Upper lobe of right lung (tissue), 1 donor: ENCODE measurements around the gene CCDC39. TPM values are rescaled to one million over a fixed set of nuclear protein-coding genes. Genes with fewer than 3 reads are reported as not detected.
A peak's percentile ranks its signal among the peaks of the same experiment; 100 is the strongest.

Experiments used
- ATAC-seq: fragments of 200-7000 bp; cut with Tn5 transposase; one replicate; pipeline ENCODE4 v1.9.1; 2020; ENCODE audit warnings: mild to moderate bottlenecking, moderate library complexity
- DNase-seq: peaks from one replicate; pipeline ENCODE4 v3.0.0-alpha.2; 2020
- H3K27ac ChIP-seq: fragments of 200-600 bp; one replicate; pipeline ENCODE4 v1.8.0; 2022
- H3K27me3 ChIP-seq: fragments of 200-600 bp; one replicate; pipeline ENCODE4 v1.8.0; 2022; ENCODE audit warnings: mild to moderate bottlenecking
- H3K36me3 ChIP-seq: fragments of 200-600 bp; one replicate; pipeline ENCODE4 v1.8.0; 2022
- H3K4me1 ChIP-seq: fragments of 200-600 bp; one replicate; pipeline ENCODE4 v1.8.0; 2022
- H3K4me3 ChIP-seq: fragments of 200-600 bp; one replicate; pipeline ENCODE4 v1.8.0; 2022; ENCODE audit warnings: mild to moderate bottlenecking
- H3K9me3 ChIP-seq: fragments of 200-600 bp; one replicate; pipeline ENCODE4 v1.8.0; 2022
- intact Hi-C: fragments of 100-400 bp; cut with DNase I; formaldehyde crosslinking; loops from one replicate; pipeline ENCODE4 v1.11.0; 2022
- total RNA-seq: library from RNA; stranded (reverse); fragmentation: NEBNext Ultra II Directional; extraction: Animal tissue kit (Norgen Biotek cat#: 25700); gene quantifications from one replicate; pipeline ENCODE4 v1.2.1, GENCODE V29; 2021
- TF ChIP-seq, protein P1 (sequence below): fragments of 200-600 bp; IDR thresholded peaks from one replicate; pipeline ENCODE4 v1.8.0; 2022; ENCODE audit warnings: antibody characterized with exemption
- donor health status: DM: no; HTN: yes; CAD: no; lungs with severe emphysema.

CCDC39 gene
- total RNA-seq, 1 donor from 2014 or later, result not detected

DNA sequence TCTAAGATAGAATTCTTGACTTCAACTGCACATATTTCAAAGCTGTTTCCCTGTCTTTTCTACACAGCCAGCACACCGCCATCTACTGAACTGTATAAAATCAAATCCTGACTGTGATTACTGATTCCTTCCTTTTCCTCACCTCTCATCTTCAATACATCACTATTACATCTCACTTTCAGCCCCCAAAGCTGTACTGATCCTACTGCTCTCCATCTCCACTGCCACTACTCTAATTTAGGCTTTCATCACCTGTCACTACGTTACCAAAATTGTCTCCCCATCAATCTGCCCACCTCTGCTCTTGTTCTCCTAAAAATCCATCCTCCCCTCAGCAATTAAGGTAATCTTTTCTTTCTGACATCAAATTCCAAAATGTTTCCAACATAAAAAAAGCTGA lies 4.5 kb upstream of the CCDC39 start:
- TF ChIP-seq, protein P1, sequence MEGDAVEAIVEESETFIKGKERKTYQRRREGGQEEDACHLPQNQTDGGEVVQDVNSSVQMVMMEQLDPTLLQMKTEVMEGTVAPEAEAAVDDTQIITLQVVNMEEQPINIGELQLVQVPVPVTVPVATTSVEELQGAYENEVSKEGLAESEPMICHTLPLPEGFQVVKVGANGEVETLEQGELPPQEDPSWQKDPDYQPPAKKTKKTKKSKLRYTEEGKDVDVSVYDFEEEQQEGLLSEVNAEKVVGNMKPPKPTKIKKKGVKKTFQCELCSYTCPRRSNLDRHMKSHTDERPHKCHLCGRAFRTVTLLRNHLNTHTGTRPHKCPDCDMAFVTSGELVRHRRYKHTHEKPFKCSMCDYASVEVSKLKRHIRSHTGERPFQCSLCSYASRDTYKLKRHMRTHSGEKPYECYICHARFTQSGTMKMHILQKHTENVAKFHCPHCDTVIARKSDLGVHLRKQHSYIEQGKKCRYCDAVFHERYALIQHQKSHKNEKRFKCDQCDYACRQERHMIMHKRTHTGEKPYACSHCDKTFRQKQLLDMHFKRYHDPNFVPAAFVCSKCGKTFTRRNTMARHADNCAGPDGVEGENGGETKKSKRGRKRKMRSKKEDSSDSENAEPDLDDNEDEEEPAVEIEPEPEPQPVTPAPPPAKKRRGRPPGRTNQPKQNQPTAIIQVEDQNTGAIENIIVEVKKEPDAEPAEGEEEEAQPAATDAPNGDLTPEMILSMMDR, result no peak
- H3K27me3 ChIP-seq, result peaks cover 8% of the 10 kb centered on the region
- DNase-seq (no peak), ATAC-seq (no peak)
- H3K27ac ChIP-seq, result no peak overlapping the region
- H3K9me3 ChIP-seq, result no peaks in the 10 kb centered on the region
- no peak overlapping the region for H3K4me3 ChIP-seq
- H3K36me3 ChIP-seq, result no peaks in the 10 kb centered on the region
- intact Hi-C loops, result no loop called here
- H3K4me1 ChIP-seq, result peaks cover 8% of the 10 kb centered on the region

DNA sequence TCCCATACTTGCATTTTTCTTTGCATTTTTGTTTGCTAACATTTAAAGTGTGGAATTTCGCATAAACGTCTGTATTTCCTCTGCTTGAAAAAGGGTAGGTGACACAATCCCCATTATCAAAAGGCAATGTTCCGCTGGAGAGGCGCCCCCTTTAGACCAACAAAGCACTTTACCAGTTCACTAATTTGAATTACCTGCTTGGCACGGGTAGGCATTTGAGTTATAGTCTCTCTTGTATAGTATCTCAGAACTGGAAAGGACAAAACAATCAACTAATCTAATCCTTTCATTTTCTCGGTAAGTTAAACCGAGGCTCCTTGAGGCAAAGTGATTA lies 775 bp upstream of the CCDC39 start:
- Histone ChIP-seq H3K9me3 (no peaks in the 10 kb centered on the region), H3K4me3 (peak overlapping the region; percentile 59), H3K27ac (no peak overlapping the region), H3K4me1 (peaks cover 9% of the 10 kb centered on the region), H3K27me3 (peaks cover 21% of the 10 kb centered on the region), H3K36me3 (no peaks in the 10 kb centered on the region)
- DNase-seq, result no peak
- intact Hi-C loops, result no loop called here
- TF ChIP-seq, protein P1, result peak; percentile 39
- ATAC-seq, result peak; percentile 74

DNA sequence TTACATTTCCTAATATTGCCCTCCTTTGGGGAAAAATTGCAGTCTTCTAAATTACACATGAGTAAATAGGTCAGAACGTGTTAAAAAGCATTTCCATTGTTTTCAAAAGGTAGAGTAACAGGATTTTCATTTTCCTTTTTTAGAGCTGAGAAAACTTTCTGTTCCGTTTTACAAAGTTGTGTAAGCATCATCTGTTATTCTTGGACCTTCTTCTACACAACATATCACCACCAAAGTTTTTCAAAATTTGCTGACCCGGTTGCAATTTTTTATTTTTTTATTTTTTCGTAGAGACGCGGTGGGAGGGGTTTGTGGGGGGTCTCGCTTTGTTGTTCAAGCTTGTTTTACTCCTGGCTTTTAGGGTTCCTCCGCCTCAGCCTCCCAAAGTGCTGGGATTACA lies 1.1 kb downstream of the CCDC39 start:
- no peak overlapping the region for H3K27ac ChIP-seq
- peaks cover 21% of the 10 kb centered on the region for H3K27me3 ChIP-seq
- H3K4me1 ChIP-seq, result peaks cover 9% of the 10 kb centered on the region
- no peaks in the 10 kb centered on the region for H3K9me3 ChIP-seq
- H3K4me3 ChIP-seq, result no peak overlapping the region
- H3K36me3 ChIP-seq, result no peaks in the 10 kb centered on the region
- intact Hi-C loops, result no loop called here
- ATAC-seq (no peak), DNase-seq (no peak)
- TF ChIP-seq, protein P1, result no peak

DNA sequence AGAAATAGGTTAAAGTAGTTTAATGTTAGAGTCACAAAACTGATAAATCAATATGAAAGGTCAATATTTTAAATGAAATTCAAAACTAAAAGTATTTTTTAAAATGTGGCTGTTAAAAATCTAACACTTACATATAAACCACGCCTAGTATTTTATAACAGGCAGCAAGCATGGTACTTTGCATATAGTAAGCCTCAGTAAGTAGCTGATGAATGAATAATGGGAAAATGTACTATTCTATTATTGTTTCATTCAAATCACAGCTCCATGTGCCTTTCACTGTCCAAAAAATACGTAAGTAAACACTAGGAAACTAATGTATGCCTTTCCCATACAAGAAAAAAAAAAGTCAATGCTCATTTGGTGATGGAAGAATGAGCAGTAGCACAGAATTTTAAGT lies 17.8 kb downstream of the CCDC39 start:
- Histone ChIP-seq H3K27me3 (no peaks in the 10 kb centered on the region), H3K36me3 (no peaks in the 10 kb centered on the region), H3K4me3 (no peak overlapping the region), H3K4me1 (no peaks in the 10 kb centered on the region), H3K9me3 (no peaks in the 10 kb centered on the region), H3K27ac (no peak overlapping the region)
- no peak for ATAC-seq
- TF ChIP-seq, protein P1, result no peak
- DNase-seq, result no peak
- intact Hi-C loops, result no loop called here

DNA sequence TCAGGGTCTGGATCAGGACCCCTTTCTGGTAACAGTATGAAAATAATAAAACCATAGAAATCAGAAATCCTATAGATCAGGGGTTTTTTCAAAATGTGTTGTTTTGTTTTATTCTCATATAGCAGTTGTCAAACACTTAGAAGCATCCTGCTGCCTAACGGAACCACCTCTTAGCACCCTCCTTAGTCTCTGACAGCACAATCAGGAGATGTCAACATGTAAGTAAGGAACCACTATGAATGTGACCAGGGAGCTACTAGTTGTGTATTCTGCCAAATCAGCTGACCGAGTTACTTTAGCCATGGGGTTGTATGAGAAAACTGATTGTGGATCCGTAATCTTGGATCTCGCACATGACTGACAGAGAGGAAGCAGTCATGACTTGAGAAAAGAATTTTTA lies 22.2 kb downstream of the CCDC39 start:
- Histone ChIP-seq H3K36me3 (no peaks in the 10 kb centered on the region), H3K9me3 (no peaks in the 10 kb centered on the region), H3K4me3 (no peak overlapping the region), H3K27ac (no peak overlapping the region), H3K4me1 (no peaks in the 10 kb centered on the region), H3K27me3 (no peaks in the 10 kb centered on the region)
- no peak for ATAC-seq
- intact Hi-C loops, result no loop called here
- no peak for DNase-seq
- TF ChIP-seq, protein P1, result no peak

DNA sequence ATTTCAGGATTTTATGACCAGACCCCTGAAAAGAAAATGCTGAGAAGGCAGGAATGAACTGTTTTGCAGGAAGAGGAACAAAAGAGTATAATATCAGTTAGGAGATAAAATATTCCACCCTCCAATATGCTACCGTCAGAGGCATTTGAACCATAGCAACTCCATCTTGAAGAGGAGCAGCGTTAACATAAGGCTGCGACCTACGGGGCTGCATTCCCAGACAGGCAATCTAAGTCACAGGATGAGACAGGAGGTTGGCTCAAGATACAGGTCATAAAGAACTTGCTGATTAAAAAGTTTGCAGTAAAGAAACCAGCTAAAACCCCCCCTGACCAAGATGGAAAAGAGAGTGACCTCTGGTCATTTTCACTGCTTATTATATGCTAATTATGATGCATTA lies 22.9 kb downstream of the CCDC39 start:
- intact Hi-C loops, result no loop called here
- Histone ChIP-seq H3K9me3 (no peaks in the 10 kb centered on the region), H3K4me3 (no peak overlapping the region), H3K27ac (no peak overlapping the region), H3K36me3 (no peaks in the 10 kb centered on the region), H3K27me3 (no peaks in the 10 kb centered on the region), H3K4me1 (no peaks in the 10 kb centered on the region)
- DNase-seq, result no peak
- TF ChIP-seq, protein P1, result no peak
- ATAC-seq, result no peak
